AG10803 (cell line): ENCODE measurements around the gene ACP4.
"Not testable (repeated sequence)": the region's sequence is repeated elsewhere in the genome, so short reads cannot be mapped to it uniquely, and the experiment has no call there.

Source experiments
- DNase-seq: peaks from one replicate; pipeline ENCODE4 v3.0.0; 2010; ENCODE audit warnings: low read depth
- H3K4me3 ChIP-seq: 2 replicates; pipeline ENCODE4 v1.5.1; 2011; ENCODE audit warnings: mild to moderate bottlenecking, low read length, control low read depth
- CTCF ChIP-seq: conservative IDR thresholded peaks from 2 replicates; pipeline ENCODE4 v1.5.1; 2011; ENCODE audit warnings: mild to moderate bottlenecking, low read length, control low read depth, inconsistent platforms

ACP4 gene

GRCh38 chr19:50753879-50754278 is 36.3 kb upstream of the ACP4 start:
- no peak for DNase-seq
- H3K4me3 ChIP-seq: no peak overlapping the region
- TF ChIP-seq CTCF: no peak

- DNase-seq, H3K4me3 ChIP-seq: not testable (repeated sequence)
These were observed 34.0 kb upstream of the ACP4 start for GRCh38 chr19:50756244-50756643.

GRCh38 chr19:50757624-50758023 is 32.6 kb upstream of the ACP4 start:
- DNase-seq, H3K4me3 ChIP-seq: not testable (repeated sequence)

- H3K4me3 ChIP-seq, DNase-seq: not testable (repeated sequence)
These were observed 31.1 kb upstream of the ACP4 start for GRCh38 chr19:50759076-50759475.

GRCh38 chr19:50759886-50760285 is 30.3 kb upstream of the ACP4 start:
- peak; percentile 17 for DNase-seq
- no peak for TF ChIP-seq CTCF

GRCh38 chr19:50761501-50761900 is 28.7 kb upstream of the ACP4 start:
- not testable (repeated sequence) for DNase-seq, H3K4me3 ChIP-seq

More at GRCh38 chr19:50759886-50760285, 30.3 kb upstream of the ACP4 start:
- H3K4me3 ChIP-seq: no peak overlapping the region

- DNase-seq, H3K4me3 ChIP-seq: not testable (repeated sequence)
These were observed 26.7 kb upstream of the ACP4 start for GRCh38 chr19:50763521-50763920.

- H3K4me3 ChIP-seq: no peak overlapping the region
- no peak for DNase-seq
- TF ChIP-seq CTCF: no peak
These were observed 25.8 kb upstream of the ACP4 start for GRCh38 chr19:50764409-50764808.

GRCh38 chr19:50766746-50767145 is 23.5 kb upstream of the ACP4 start:
- H3K4me3 ChIP-seq, DNase-seq: not testable (repeated sequence)

- not testable (repeated sequence) for H3K4me3 ChIP-seq, DNase-seq
These were observed 23.0 kb upstream of the ACP4 start for GRCh38 chr19:50767263-50767662.

GRCh38 chr19:50768277-50768676 is 21.9 kb upstream of the ACP4 start:
- TF ChIP-seq CTCF: no peak
- DNase-seq: no peak
- H3K4me3 ChIP-seq: no peak overlapping the region

- not testable (repeated sequence) for DNase-seq
These were observed 20.1 kb upstream of the ACP4 start, which contains the start of gene GPR32 for GRCh38 chr19:50770164-50770563. Gene GPR32 (plus strand): TSS chr19:50770464. CDS start chr19:50770601, 137 bp downstream.

More at GRCh38 chr19:50770164-50770563, 20.1 kb upstream of the ACP4 start, which contains the start of gene GPR32:
- not testable (repeated sequence) for H3K4me3 ChIP-seq
